AG04449 (cell line): ENCODE measurements around the gene SPON1.

Source experiments
- CTCF ChIA-PET: fragments of 350-600 bp; formaldehyde crosslinking; extraction: SDS; loops from one replicate; lab custom pipeline; 2021; ENCODE audit warnings: antibody characterized with exemption; lab: Yijun Ruan, JAX
- POLR2A ChIA-PET: fragments of 400-600, 350-600 bp; formaldehyde crosslinking; extraction: SDS; loops from one replicate; lab custom pipeline; 2020; ENCODE audit warnings: antibody characterized with exemption, inconsistent platforms; lab: Yijun Ruan, JAX
- DNase-seq: peaks from one replicate; pipeline ENCODE4 v3.0.0-alpha.2; 2010; ENCODE audit warnings: low read depth, low spot score
- H3K4me3 ChIP-seq: 2 replicates; pipeline ENCODE4 v1.5.1; 2011; ENCODE audit warnings: low read depth, mild to moderate bottlenecking, control low read depth, low read length
- CTCF ChIP-seq: IDR thresholded peaks from one replicate; pipeline ENCODE4 v1.5.1; 2011; ENCODE audit warnings: mild to moderate bottlenecking, moderate library complexity, low read length, control low read depth, inconsistent platforms; ENCODE audit not compliant: insufficient read depth; ENCODE audit errors: missing control alignments

The SPON1 gene

GRCh38 chr11:14065141-14065540 is 102.6 kb downstream of the SPON1 start:
- POLR2A ChIA-PET, result no interaction called here
- CTCF ChIA-PET, result no interaction called here
- DNase-seq, result no peak
- H3K4me3 ChIP-seq, result no peak overlapping the region
- TF ChIP-seq CTCF, result no peak

GRCh38 chr11:14065681-14066080 is 103.2 kb downstream of the SPON1 start:
- ChIA-PET POLR2A (no interaction called here), CTCF (no interaction called here)
- TF ChIP-seq CTCF, result no peak

GRCh38 chr11:14067686-14068085 is 105.2 kb downstream of the SPON1 start:
- ChIA-PET CTCF (no interaction called here), POLR2A (no interaction called here)
- H3K4me3 ChIP-seq, result no peak overlapping the region
- no peak for DNase-seq
- no peak for TF ChIP-seq CTCF

More at GRCh38 chr11:14065681-14066080, 103.2 kb downstream of the SPON1 start:
- no peak for DNase-seq
- H3K4me3 ChIP-seq, result no peak overlapping the region

GRCh38 chr11:14070896-14071295 is 108.4 kb downstream of the SPON1 start:
- no peak for TF ChIP-seq CTCF
- ChIA-PET POLR2A (no interaction called here), CTCF (no interaction called here)
- no peak for DNase-seq
- H3K4me3 ChIP-seq, result no peak overlapping the region

- no peak for DNase-seq
- ChIA-PET CTCF (no interaction called here), POLR2A (no interaction called here)
- TF ChIP-seq CTCF, result no peak
- H3K4me3 ChIP-seq, result no peak overlapping the region
Measured at GRCh38 chr11:14073849-14074476, 111.4 kb downstream of the SPON1 start.

GRCh38 chr11:14075118-14076078 is 112.9 kb downstream of the SPON1 start:
- TF ChIP-seq CTCF, result no peak
- CTCF ChIA-PET, result no interaction called here
- H3K4me3 ChIP-seq, result no peak overlapping the region
- DNase-seq, result no peak
- POLR2A ChIA-PET, result no interaction called here
